ENCODE data around the gene SREBF2. TPM values are rescaled to one million over a fixed set of nuclear protein-coding genes. Genes with fewer than 3 reads are reported as not detected.
A peak's percentile ranks its signal among the peaks of the same experiment; 100 is the strongest.

The SREBF2 gene
- total and polyA plus RNA-seq, 2 of the 13 experiments (the other 11 are each of a cell fraction or from before 2014, with no cell fraction given), result 53.8 to 72.6 TPM

GRCh38 chr22:41902932-41903421 lies 70.1 kb downstream of the SREBF2 start (continued):
- TF ChIP-seq ZNF768 (CRISPR knock-in tag; IDR thresholded peaks at IDR 0.05) (0 out of 2 replicates have a peak, but pooled peaks have one; percentile 22), ZNF883 (CRISPR knock-in tag; IDR thresholded peaks at IDR 0.05; ENCODE audit: not compliant biosample characterization) (no peak), HNF4A (CRISPR knock-in tag; IDR thresholded peaks at IDR 0.05) (no peak)

DNA sequence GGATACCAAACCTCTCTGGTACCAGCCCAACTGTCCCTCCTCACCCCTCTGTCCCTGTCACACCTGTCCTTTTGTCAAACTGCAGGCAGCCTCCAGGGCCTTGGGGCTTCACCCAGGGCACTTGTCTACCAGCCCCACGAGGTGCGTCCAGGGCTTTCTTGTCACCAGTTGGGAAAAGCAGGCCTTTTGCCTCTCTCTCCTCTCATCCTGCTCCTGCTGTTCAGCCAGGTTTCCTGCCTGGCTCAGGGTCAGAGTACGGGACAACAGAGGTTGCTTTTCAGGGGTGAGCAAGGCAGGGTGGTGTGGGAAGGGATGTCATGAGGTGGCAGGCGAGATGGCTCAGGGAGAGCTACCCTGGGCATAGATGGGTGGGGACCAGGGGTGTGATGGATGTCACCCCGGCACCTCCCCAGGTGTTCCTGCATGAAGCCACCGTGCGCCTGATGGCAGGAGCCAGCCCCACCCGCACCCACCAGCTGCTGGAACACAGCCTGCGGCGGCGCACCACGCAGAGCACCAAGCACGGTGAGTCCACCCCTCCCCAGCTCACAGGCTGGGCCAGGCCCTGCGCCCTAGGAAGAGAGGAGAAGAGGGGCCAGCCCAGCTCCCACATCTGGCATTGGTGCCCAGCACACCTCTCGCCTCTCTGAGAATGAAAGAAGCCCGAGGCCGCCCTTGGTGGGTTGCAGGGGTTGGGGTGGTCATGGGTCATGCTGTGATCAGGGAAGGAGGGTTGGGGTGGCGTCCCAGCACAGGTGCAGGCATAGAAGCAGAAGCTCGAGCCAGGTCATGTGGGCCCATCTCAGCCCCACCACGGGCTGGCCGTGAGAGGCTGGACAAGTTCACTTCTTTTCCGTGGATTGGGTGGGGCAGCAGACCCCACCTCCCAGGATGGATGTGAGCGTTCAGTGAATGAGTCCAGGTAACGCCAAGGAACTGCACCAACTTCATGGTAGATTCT lies 71.8 kb downstream of the SREBF2 start:
- CTCF ChIA-PET (ENCODE audit: low intra/inter-chr PET ratio, low total read pairs), result no interaction called here
- H3K4me3 ChIP-seq (replicated peaks in 1 of 3; ENCODE audit: insufficient read depth in 1 of 3, low read depth in 2 of 3, low read length in 3 of 3), result no peak overlapping the region
- FAIRE-seq (no peak), ATAC-seq (no peak), DNase-seq (ENCODE audit: low spot score) (no peak)
- H3K9me3 ChIP-seq (ENCODE audit: low read length), result no peaks in the 10 kb centered on the region
- WGBS (ENCODE audit: low lambda C conversion rate), result 97% methylated on average over 11 of the region's 24 CpGs
- in situ Hi-C loops (cut with HindIII; ENCODE audit: extremely low pct_ligation_motif_present, low pct_unique_long_range_greater_than_20kb), result no loop called here
- no TSS peak for BruUV-seq (replicated peaks)
- no peak overlapping the region for H3K9ac ChIP-seq (ENCODE audit: insufficient read depth, low read depth, low read length)
- intact Hi-C loops (cut with micrococcal nuclease; ENCODE audit: unreplicated experiment), result no loop called here
- no peak overlapping the region for H3K4me2 ChIP-seq (ENCODE audit: low read depth, low read length)
- H3K27ac ChIP-seq (ENCODE audit: extremely low read length, insufficient read depth, low read length), result no peak overlapping the region
- H3K4me1 ChIP-seq (ENCODE audit: insufficient read depth, low read length), result no peaks in the 10 kb centered on the region
- H3K27me3 ChIP-seq (ENCODE audit: control insufficient read depth in 1 of 2, insufficient read depth in 2 of 2, low read length in 2 of 2), result peaks cover 0 to 7% of the 10 kb centered on the region in 2 experiments; a peak in 2 of 5 replicates
- TF ChIP-seq ZNF570 (CRISPR knock-in tag; IDR thresholded peaks at IDR 0.05; ENCODE audit: borderline replicate concordance) (no peak), ZNF546 (CRISPR knock-in tag; conservative IDR thresholded peaks at IDR 0.05) (no peak), AGO2 (optimal IDR thresholded peaks at IDR 0.05; ENCODE audit: low read depth, low read length) (peak; percentile 80), RBM22 (optimal IDR thresholded peaks at IDR 0.05; ENCODE audit: low read length) (peak; percentile 74), NPAS2 (CRISPR knock-in tag; IDR thresholded peaks at IDR 0.05; ENCODE audit: borderline replicate concordance) (no peak), FOSL2 (CRISPR knock-in tag; IDR thresholded peaks at IDR 0.05) (no peak), ZNF704 (CRISPR knock-in tag; IDR thresholded peaks at IDR 0.05; ENCODE audit: borderline replicate concordance) (no peak), ZNF672 (CRISPR knock-in tag; IDR thresholded peaks at IDR 0.05) (no peak), ZNF33A (CRISPR knock-in tag; IDR thresholded peaks at IDR 0.05; ENCODE audit: borderline replicate concordance) (no peak)
- H2AFZ ChIP-seq (ENCODE audit: low read length), result no peak overlapping the region
- peaks cover 29% of the 10 kb centered on the region for H4K20me1 ChIP-seq (ENCODE audit: insufficient read depth, low read length)
- H3K36me3 ChIP-seq (replicated peaks in 1 of 2; ENCODE audit: control insufficient read depth in 1 of 2, insufficient read depth in 2 of 2, low read length in 2 of 2), result peaks cover 26 to 53% of the 10 kb centered on the region in 2 experiments
- H3K79me2 ChIP-seq (ENCODE audit: insufficient read depth, low read length), result no peaks in the 10 kb centered on the region
- POLR2A ChIA-PET, result no interaction called here

Measured in HepG2 (cell line).